Neuronal stem cell (in vitro differentiated cells): Measurements from ENCODE around the gene TNFRSF21.

Experiments
- DNase-seq: peaks from one replicate; pipeline ENCODE4 v3.0.0-alpha.2; 2013; ENCODE audit warnings: low spot score
- H2AFZ ChIP-seq: one replicate; pipeline ENCODE4 v1.6.1; 2013; ENCODE audit warnings: mild to moderate bottlenecking, low read length, inconsistent platforms
- H2AK5ac ChIP-seq: 2 replicates; pipeline ENCODE4 v1.6.1; 2013; ENCODE audit warnings: low read depth, mild to moderate bottlenecking, inconsistent platforms, low read length, moderate library complexity, mixed read lengths
- H2BK120ac ChIP-seq: 2 replicates; pipeline ENCODE4 v1.6.1; 2013; ENCODE audit warnings: low read depth, mild to moderate bottlenecking, inconsistent platforms, low read length, moderate library complexity, mixed read lengths
- H2BK12ac ChIP-seq: one replicate; pipeline ENCODE4 v1.6.1; 2013; ENCODE audit warnings: low read length, inconsistent platforms
- H2BK15ac ChIP-seq: 2 replicates; pipeline ENCODE4 v1.6.1; 2013; ENCODE audit warnings: mild to moderate bottlenecking, low read length, inconsistent platforms, mixed read lengths
- H2BK5ac ChIP-seq: one replicate; pipeline ENCODE4 v1.6.1; 2013; ENCODE audit warnings: inconsistent platforms, mild to moderate bottlenecking, low read length, moderate library complexity
- H3K14ac ChIP-seq: one replicate; pipeline ENCODE4 v1.6.1; 2013; ENCODE audit warnings: low read length, inconsistent platforms
- H3K18ac ChIP-seq: 2 replicates; pipeline ENCODE4 v1.6.1; 2013; ENCODE audit warnings: low read length, inconsistent platforms
- H3K23ac ChIP-seq: 2 replicates; pipeline ENCODE4 v1.6.1; 2013; ENCODE audit warnings: low read depth, mild to moderate bottlenecking, mixed read lengths, low read length, inconsistent platforms; ENCODE audit not compliant: poor library complexity
- H3K27ac ChIP-seq: replicated peaks from 3 replicates; pipeline ENCODE4 v1.5.1; 2013; ENCODE audit warnings: low read length, inconsistent platforms
- H3K27me3 ChIP-seq, 3 experiments: 2 replicates each; pipeline ENCODE4 v1.6.1; 2013; ENCODE audit warnings: low read length in 3 of 3, mild to moderate bottlenecking in 2 of 3, inconsistent platforms in 1 of 3, low read depth in 1 of 3, mixed read lengths in 1 of 3, moderate library complexity in 1 of 3; ENCODE audit not compliant: control insufficient read depth in 3 of 3, insufficient read depth in 3 of 3
- H3K36me3 ChIP-seq, 2 donors: replicated peaks in 1 of 2; 2 replicates each; pipeline ENCODE4 v1.6.1; 2013; ENCODE audit warnings: low read length in 2 of 2; ENCODE audit not compliant: control insufficient read depth in 2 of 2, insufficient read depth in 2 of 2
- H3K4ac ChIP-seq: 2 replicates; pipeline ENCODE4 v1.6.1; 2013; ENCODE audit warnings: inconsistent platforms, mild to moderate bottlenecking, low read length, moderate library complexity
- H3K4me1 ChIP-seq, 2 donors: 1 replicate in 1 of 2; 2 replicates in 1 of 2; pipeline ENCODE4 v1.6.1; 2013; ENCODE audit warnings: low read length in 2 of 2, low read depth in 1 of 2; ENCODE audit not compliant: control insufficient read depth in 2 of 2, insufficient read depth in 1 of 2
- H3K4me2 ChIP-seq: one replicate; pipeline ENCODE4 v1.6.1; 2013; ENCODE audit warnings: mild to moderate bottlenecking, low read length, inconsistent platforms; ENCODE audit not compliant: insufficient read depth, poor library complexity, severe bottlenecking
- H3K4me3 ChIP-seq, 2 donors: 2 replicates each; pipeline ENCODE4 v1.5.1; 2013; ENCODE audit warnings: low read length in 2 of 2, mild to moderate bottlenecking in 2 of 2, inconsistent platforms in 1 of 2, moderate library complexity in 1 of 2
- H3K79me1 ChIP-seq: one replicate; pipeline ENCODE4 v1.6.1; 2013; ENCODE audit warnings: low read depth, mild to moderate bottlenecking, inconsistent platforms, low read length, moderate library complexity
- H3K9ac ChIP-seq: one replicate; pipeline ENCODE4 v1.6.1; 2013; ENCODE audit warnings: mild to moderate bottlenecking, low read depth, low read length, inconsistent platforms; ENCODE audit not compliant: poor library complexity
- H3K9me3 ChIP-seq, 2 donors: replicated peaks in 1 of 2; 2 replicates each; pipeline versions ENCODE3 to v1.6.1; 2013; ENCODE audit warnings: low read length in 2 of 2, mild to moderate bottlenecking in 2 of 2, inconsistent platforms in 1 of 2, low read depth in 1 of 2, mixed read lengths in 1 of 2, moderate library complexity in 1 of 2; ENCODE audit not compliant: control insufficient read depth in 2 of 2, insufficient read depth in 1 of 2
- H4K8ac ChIP-seq: one replicate; pipeline ENCODE4 v1.6.1; 2013; ENCODE audit warnings: low read depth, mild to moderate bottlenecking, inconsistent platforms, low read length, moderate library complexity
- H4K91ac ChIP-seq: one replicate; pipeline ENCODE4 v1.6.1; 2013; ENCODE audit warnings: low read length, low read depth, mild to moderate bottlenecking, inconsistent platforms; ENCODE audit not compliant: poor library complexity
- WGBS, 2 donors: extraction: QIAGEN DNeasy Blood & Tissue Kit; methylation state at CpG; one replicate each; pipeline ENCODE4 v1.1.7; 2013; ENCODE audit warnings: missing lambda C conversion rate in 2 of 2, mixed read lengths in 1 of 2; ENCODE audit not compliant: insufficient read length in 2 of 2, insufficient replicate concordance in 1 of 2; ENCODE audit errors: extremely low coverage in 2 of 2; 5-methylcytosine and 5-hydroxymethylcytosine counted together

TNFRSF21 gene

GRCh38 chr6:47353871-47354270 is 44.2 kb upstream of the TNFRSF21 start:
- H3K23ac ChIP-seq = no peak overlapping the region
- no peak overlapping the region for H2AK5ac ChIP-seq
- H2BK15ac ChIP-seq = no peak overlapping the region
- H4K8ac ChIP-seq = no peak overlapping the region
- no peak overlapping the region for H2AFZ ChIP-seq
- H2BK120ac ChIP-seq = no peak overlapping the region
- no peak overlapping the region for H3K4me3 ChIP-seq
- H3K27me3 ChIP-seq = peaks cover 0 to 5% (median 0%) of the 10 kb centered on the region in 3 experiments
- H3K9me3 ChIP-seq = no peaks in the 10 kb centered on the region
- H3K4me2 ChIP-seq = no peak overlapping the region
- no peak overlapping the region for H4K91ac ChIP-seq
- no peak for DNase-seq
- H3K27ac ChIP-seq = no peak overlapping the region
- H3K4ac ChIP-seq = no peak overlapping the region
- H3K79me1 ChIP-seq = no peaks in the 10 kb centered on the region
- no peak overlapping the region for H3K18ac ChIP-seq
- H3K36me3 ChIP-seq = no peaks in the 10 kb centered on the region
- WGBS, 2 donors = no CpG with 5 or more reads among the region's 1 CpG
- no peak overlapping the region for H2BK5ac ChIP-seq
- no peak overlapping the region for H2BK12ac ChIP-seq
- H3K9ac ChIP-seq = no peak overlapping the region
- no peaks in the 10 kb centered on the region for H3K4me1 ChIP-seq
- no peak overlapping the region for H3K14ac ChIP-seq

GRCh38 chr6:47352966-47353365 is 43.3 kb upstream of the TNFRSF21 start:
- no peak overlapping the region for H2BK120ac ChIP-seq
- no peaks in the 10 kb centered on the region for H3K36me3 ChIP-seq
- H4K91ac ChIP-seq = no peak overlapping the region
- no peaks in the 10 kb centered on the region for H3K79me1 ChIP-seq
- H3K27ac ChIP-seq = no peak overlapping the region
- no peaks in the 10 kb centered on the region for H3K27me3 ChIP-seq
- no peaks in the 10 kb centered on the region for H3K9me3 ChIP-seq
- no peak overlapping the region for H3K4me2 ChIP-seq
- H3K4me1 ChIP-seq = no peaks in the 10 kb centered on the region
- no peak overlapping the region for H2BK15ac ChIP-seq
- no peak overlapping the region for H3K14ac ChIP-seq
- no peak overlapping the region for H3K23ac ChIP-seq
- WGBS, 2 donors = no CpG with 5 or more reads among the region's 2 CpGs
- H3K18ac ChIP-seq = no peak overlapping the region
- no peak overlapping the region for H2AFZ ChIP-seq
- no peak overlapping the region for H2AK5ac ChIP-seq
- H2BK12ac ChIP-seq = no peak overlapping the region
- H3K9ac ChIP-seq = no peak overlapping the region
- no peak overlapping the region for H4K8ac ChIP-seq
- H3K4ac ChIP-seq = no peak overlapping the region
- DNase-seq = no peak
- no peak overlapping the region for H2BK5ac ChIP-seq
- no peak overlapping the region for H3K4me3 ChIP-seq

GRCh38 chr6:47352194-47352920 is 42.7 kb upstream of the TNFRSF21 start:
- H3K27me3 ChIP-seq = no peaks in the 10 kb centered on the region
- H2AK5ac ChIP-seq = no peak overlapping the region
- no peak overlapping the region for H3K23ac ChIP-seq
- no peak overlapping the region for H2BK5ac ChIP-seq
- peak overlapping the region; percentile 90 for H2AFZ ChIP-seq
- H2BK120ac ChIP-seq = no peak overlapping the region
- DNase-seq = no peak
- H3K36me3 ChIP-seq = no peaks in the 10 kb centered on the region
- no peak overlapping the region for H2BK15ac ChIP-seq
- no peak overlapping the region for H4K91ac ChIP-seq
- no peak overlapping the region for H3K14ac ChIP-seq
- no peaks in the 10 kb centered on the region for H3K4me1 ChIP-seq
- H3K9ac ChIP-seq = no peak overlapping the region
- no peak overlapping the region for H3K4ac ChIP-seq
- no peaks in the 10 kb centered on the region for H3K9me3 ChIP-seq
- no peaks in the 10 kb centered on the region for H3K79me1 ChIP-seq
- no peak overlapping the region for H4K8ac ChIP-seq
- no peak overlapping the region for H3K4me3 ChIP-seq
- no peak overlapping the region for H3K4me2 ChIP-seq
- no peak overlapping the region for H3K27ac ChIP-seq
- no peak overlapping the region for H2BK12ac ChIP-seq
- H3K18ac ChIP-seq = no peak overlapping the region
- WGBS, 2 donors = no CpG with 5 or more reads among the region's 5 CpGs

- Histone ChIP-seq H2BK5ac (no peak overlapping the region), H3K36me3 (no peaks in the 10 kb centered on the region), H3K27ac (no peak overlapping the region), H3K18ac (no peak overlapping the region), H2AFZ (peak overlapping the region; percentile 90), H3K27me3 (no peaks in the 10 kb centered on the region), H3K4me1 (no peaks in the 10 kb centered on the region), H3K4me3 (no peak overlapping the region), H3K79me1 (no peaks in the 10 kb centered on the region), H3K14ac (no peak overlapping the region), H3K23ac (no peak overlapping the region), H4K91ac (no peak overlapping the region), H4K8ac (no peak overlapping the region), H3K4ac (no peak overlapping the region), H3K9ac (no peak overlapping the region), H2BK15ac (no peak overlapping the region), H3K9me3 (no peaks in the 10 kb centered on the region), H2BK120ac (no peak overlapping the region), H3K4me2 (no peak overlapping the region), H2AK5ac (no peak overlapping the region), H2BK12ac (no peak overlapping the region)
- no peak for DNase-seq
Observed at GRCh38 chr6:47351621-47352020, 41.9 kb upstream of the TNFRSF21 start.
